Hematopoietic multipotent progenitor cell treated with erythropoietin and hydrocortisone succinate and interleukin-3 and kit ligand, for 8 days (in vitro differentiated cells): Measurements from ENCODE around the gene SH3D21.

ENCODE experiments used
- DNase-seq: peaks from one replicate; pipeline ENCODE4 v3.0.0-alpha.2; 2015

The SH3D21 gene

DNA sequence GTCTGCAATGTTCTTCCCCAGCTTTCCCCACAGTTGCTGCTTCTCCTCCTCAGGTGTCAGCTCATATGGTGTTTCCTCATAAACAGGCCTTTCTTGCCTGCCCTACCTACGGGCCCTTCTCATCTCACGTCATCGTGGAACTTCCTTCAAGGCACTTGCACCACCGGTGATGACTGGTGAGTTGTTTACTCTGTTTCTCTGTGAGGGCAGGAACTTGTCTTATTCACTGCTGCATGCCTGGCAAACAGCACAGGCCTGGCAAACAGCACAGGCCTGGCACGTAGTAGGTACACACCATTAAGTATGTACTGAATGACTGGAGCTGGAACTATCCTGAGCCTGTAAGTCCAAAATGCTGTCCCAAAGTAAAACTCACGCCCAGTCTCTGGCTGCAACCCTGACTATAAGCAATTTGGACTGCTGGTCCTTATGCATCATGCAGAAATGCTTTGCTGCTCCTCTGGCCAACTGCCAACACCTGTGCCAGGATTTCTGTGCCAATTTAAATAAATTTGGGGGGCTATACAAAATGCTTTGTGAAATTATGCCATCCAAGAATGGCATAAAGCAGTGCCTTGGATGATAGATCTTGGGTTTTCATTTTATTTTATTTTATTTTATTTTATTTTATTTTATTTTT is 53.9 kb downstream of the SH3D21 start:
- no peak for DNase-seq

DNA sequence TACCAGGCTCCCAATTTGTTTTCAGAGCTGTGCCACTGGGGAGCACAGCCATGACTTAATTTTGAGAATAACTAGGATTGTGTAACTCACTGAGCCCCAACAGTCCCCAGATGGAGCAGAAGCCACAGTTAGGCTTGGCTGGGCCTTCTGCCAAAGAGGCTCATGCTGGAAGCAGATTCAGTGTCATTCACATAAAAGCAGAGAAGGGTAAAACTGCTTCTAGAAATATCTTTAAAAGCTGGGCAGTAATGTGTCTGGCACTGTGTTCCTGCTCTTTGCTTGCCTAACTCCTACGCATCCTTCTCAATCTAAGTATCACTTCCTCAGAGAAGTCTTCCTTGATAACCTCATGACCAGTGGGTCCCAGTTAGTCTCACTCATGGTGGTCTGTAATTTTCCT is 59.2 kb downstream of the SH3D21 start:
- peak; percentile 71 for DNase-seq

DNA sequence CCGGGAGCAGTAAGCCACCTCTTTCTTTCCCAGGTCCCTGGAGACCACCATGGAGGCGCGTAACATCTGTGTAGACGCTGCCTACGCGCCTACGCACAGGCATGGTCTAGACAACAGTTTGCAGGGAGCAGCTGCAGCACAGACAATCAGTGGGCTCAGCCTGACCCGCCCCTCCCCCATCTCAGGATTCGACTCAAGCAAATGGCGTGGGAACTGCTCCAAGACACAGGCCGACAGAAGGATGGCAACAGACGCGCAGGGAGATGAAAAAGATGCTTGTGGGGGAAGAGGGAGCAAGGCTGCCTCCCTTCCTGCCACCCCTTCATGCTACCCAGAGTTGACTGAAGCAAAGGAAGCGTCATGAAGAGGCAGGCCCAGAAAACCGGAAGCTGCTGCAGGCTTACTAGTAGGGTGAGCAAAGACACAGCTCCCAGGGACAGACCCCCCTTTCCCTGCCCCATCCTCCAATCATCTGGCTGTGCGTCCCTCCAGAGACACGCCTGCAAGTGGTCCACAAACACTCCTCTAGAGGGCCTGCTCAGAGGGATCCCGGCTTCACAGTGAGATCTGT is 60.0 kb downstream of the SH3D21 start:
- no peak for DNase-seq

DNA sequence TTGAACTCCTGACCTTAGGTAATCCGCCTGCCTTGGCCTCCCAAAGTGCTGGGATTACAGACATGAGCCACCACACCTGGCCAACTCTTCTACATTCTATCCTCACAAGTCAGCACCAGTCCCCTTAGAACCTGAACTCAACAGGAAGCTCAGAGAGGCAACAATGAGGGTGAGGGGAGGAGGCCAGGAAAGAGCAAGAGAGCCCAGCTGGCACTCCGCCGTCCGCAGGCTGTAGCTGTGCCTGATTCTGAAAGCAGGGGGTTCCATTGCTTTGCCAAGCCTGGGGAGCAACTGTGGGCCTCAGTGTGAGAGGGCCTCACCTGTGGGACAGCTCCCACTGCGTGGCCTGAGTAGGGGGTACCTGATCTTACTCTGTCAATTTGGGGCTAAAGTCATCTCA is 60.9 kb downstream of the SH3D21 start:
- DNase-seq = no peak

DNA sequence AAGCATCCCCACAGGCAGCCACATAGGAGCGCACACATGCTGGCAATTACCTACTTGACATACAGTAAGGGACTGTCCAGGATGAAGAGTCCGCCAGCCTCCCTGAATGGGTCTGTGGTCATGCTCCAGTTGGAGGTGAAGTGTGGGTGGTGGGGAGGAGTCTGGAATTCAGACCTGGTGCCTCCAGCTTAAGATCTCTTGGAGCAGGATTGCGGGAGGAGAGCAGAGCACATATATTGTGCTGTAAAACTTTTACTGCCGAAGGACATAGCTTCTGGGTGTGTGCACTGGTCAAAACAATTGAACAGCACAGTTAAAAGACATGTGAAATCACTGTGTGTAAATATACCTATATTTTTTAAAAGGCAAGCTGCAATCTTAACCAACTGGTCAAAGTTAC is 61.6 kb downstream of the SH3D21 start:
- DNase-seq = no peak

DNA sequence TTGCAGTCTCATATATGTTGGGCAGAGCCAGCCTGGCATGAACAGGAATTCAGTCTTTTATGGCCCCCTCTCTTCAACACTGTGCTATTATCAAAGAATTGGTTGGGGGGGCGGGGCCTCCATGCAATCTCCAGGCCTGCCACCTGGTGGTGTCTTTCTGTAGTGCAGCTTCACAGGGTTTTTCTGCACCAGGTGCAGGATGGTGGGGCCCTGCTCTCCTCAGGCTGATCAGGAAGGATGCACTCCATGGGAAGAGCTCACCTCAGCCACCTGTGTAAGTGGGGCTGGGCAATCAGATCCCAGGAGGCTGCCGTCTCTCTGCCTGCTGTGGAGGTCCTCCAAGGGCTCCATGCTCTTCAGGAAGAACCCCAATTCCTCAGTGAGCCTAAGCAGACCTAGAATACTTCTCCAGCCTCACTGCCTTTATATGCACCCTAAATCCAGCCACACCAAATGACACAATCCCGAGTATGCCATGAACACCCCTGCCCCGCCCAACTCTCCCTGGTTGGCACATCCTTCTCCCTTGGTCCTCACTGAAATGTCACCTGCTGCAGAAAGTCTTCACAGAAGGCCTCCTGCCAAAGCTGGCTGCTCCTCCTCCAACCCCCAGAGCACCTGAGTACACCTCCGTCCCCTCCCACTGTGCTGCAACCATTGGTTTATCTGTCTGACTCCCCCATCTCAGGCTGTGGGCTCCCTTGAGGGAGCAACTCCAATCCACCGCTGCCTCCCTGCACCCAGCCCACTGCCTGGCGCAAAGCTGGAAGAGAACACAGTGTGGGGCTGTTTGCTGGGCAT is 63.1 kb downstream of the SH3D21 start:
- peak; percentile 77 for DNase-seq
